ENCODE measurements around the gene ITIH1. TPM values are rescaled to one million over a fixed set of nuclear protein-coding genes. Genes with fewer than 3 reads are reported as not detected.

The ITIH1 gene
- total and polyA plus RNA-seq, 12 donors: 0.13 TPM; not detected in 11

GRCh38 chr3:52733256-52733891 lies 44.0 kb upstream of the ITIH1 start:
- Histone ChIP-seq H3K4me3 (no peak overlapping the region), H3K27ac (no peak overlapping the region), H3K9me3 (peaks cover 0 to 31% (median 6%) of the 10 kb centered on the region in 11 donors), H3K27me3 (no peaks in the 10 kb centered on the region), H3K36me3 (peaks cover 0 to 100% (median 44%) of the 10 kb centered on the region in 9 donors), H3K4me1 (peaks cover 0 to 8% (median 0%) of the 10 kb centered on the region in 9 donors)
- DNase-seq: no peak
- 87 to 98% methylated on average over 10 of the region's 10 CpGs for WGBS, 2 donors
- TF ChIP-seq, protein P1, sequence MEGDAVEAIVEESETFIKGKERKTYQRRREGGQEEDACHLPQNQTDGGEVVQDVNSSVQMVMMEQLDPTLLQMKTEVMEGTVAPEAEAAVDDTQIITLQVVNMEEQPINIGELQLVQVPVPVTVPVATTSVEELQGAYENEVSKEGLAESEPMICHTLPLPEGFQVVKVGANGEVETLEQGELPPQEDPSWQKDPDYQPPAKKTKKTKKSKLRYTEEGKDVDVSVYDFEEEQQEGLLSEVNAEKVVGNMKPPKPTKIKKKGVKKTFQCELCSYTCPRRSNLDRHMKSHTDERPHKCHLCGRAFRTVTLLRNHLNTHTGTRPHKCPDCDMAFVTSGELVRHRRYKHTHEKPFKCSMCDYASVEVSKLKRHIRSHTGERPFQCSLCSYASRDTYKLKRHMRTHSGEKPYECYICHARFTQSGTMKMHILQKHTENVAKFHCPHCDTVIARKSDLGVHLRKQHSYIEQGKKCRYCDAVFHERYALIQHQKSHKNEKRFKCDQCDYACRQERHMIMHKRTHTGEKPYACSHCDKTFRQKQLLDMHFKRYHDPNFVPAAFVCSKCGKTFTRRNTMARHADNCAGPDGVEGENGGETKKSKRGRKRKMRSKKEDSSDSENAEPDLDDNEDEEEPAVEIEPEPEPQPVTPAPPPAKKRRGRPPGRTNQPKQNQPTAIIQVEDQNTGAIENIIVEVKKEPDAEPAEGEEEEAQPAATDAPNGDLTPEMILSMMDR (IDR thresholded peaks at IDR 0.05): no peak
- intact Hi-C loops (cut with DNase I): no loop called here
- no peak for ATAC-seq

- Histone ChIP-seq H3K27me3 (no peaks in the 10 kb centered on the region), H3K27ac (no peak overlapping the region), H3K9me3 (no peaks in the 10 kb centered on the region), H3K4me3 (no peak overlapping the region), H3K4me1 (no peaks in the 10 kb centered on the region), H3K36me3 (peaks cover 0 to 100% (median 73%) of the 10 kb centered on the region in 9 donors)
- whole genome bisulfite sequencing, 2 donors: 87 to 92% methylated on average over 1 of the region's 1 CpG
- intact Hi-C loops (cut with DNase I): loop anchor here in 8 of 10 donors (2.0 to 10.0 kb wide), 6 partner anchors 185 to 335 kb away; no protein-coding TSS in a partner anchor
- TF ChIP-seq, protein P1 (IDR thresholded peaks at IDR 0.05): no peak
- ATAC-seq (no peak), DNase-seq (no peak)
Measured at GRCh38 chr3:52739730-52740129, 37.7 kb upstream of the ITIH1 start.

DNA sequence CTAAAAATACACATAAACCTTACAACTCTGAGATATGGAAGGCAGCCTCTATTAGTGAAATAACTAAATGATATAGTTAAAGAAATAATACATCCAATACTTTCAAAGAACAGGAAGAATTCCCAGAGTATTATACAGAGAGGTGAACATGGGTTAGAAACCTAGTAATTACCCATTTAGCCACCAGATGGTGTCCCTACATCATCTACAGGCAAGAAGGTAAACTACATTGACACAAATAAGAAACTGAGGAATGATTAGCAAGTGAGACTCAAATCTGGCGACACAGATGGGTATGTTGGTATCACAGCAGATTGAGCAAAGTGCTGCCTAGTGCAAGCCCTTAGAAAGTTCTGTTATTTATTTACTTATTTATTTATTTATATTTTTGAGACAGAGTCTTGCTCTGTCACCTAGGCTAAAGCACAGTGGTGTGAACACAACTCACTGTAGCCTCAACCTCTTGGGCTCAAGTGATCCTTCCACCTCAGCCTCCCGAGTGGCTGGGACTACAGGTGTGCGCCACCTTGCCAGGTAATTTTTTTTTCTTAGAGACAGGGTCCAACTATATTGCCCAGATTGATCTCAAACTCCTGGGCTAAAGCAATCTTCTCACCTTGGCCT lies 34.9 kb upstream of the ITIH1 start:
- H3K36me3 ChIP-seq: peaks cover 0 to 100% (median 73%) of the 10 kb centered on the region in 9 donors
- ATAC-seq: peak in 1 of 8 donors; percentile 42
- intact Hi-C loops (cut with DNase I): loop anchor here in 8 of 10 donors (1.0 to 10.0 kb wide), 6 partner anchors 182 to 332 kb away; no protein-coding TSS in a partner anchor

DNA sequence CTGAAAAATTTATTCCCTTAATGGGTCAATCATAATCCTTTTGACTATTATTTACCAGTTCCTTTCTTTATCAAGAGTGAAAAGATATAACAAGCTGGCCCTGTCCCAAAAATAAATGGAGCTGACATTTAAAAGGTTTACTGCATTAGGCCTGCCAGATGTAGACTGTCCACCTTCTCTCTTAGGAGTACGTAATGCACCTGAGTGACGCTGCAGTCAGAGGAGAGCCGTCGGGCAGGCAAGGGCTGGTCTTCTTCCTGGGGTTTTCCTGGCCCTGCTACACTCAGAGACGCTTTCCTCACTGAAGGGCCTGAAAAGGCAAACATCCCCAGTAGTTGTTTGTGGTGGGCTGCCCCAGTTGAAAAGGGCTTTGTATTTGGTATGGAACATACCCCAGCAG lies 34.2 kb upstream of the ITIH1 start:
- intact Hi-C loops (cut with DNase I): loop anchor here in 8 of 10 donors (5.0 to 10.0 kb wide), 5 partner anchors 182 to 332 kb away; no protein-coding TSS in a partner anchor

More for the DNA sequence above, 34.9 kb upstream of the ITIH1 start:
- Histone ChIP-seq H3K4me1 (no peaks in the 10 kb centered on the region), H3K27me3 (no peaks in the 10 kb centered on the region), H3K4me3 (no peak overlapping the region), H3K9me3 (no peaks in the 10 kb centered on the region), H3K27ac (no peak overlapping the region)
- DNase-seq: no peak
- WGBS, 2 donors: 90 to 94% methylated on average over 3 of the region's 3 CpGs
- TF ChIP-seq, protein P1 (IDR thresholded peaks at IDR 0.05): peak; percentile 35 to 71 (median 60)

More for the DNA sequence above, 34.2 kb upstream of the ITIH1 start:
- ATAC-seq: no peak
- Histone ChIP-seq H3K4me1 (no peaks in the 10 kb centered on the region), H3K27me3 (no peaks in the 10 kb centered on the region), H3K4me3 (no peak overlapping the region), H3K9me3 (no peaks in the 10 kb centered on the region), H3K36me3 (peaks cover 0 to 100% (median 71%) of the 10 kb centered on the region in 9 donors), H3K27ac (no peak overlapping the region)
- WGBS, 2 donors: 93 to 95% methylated on average over 5 of the region's 5 CpGs
- DNase-seq: no peak
- TF ChIP-seq, protein P1 (IDR thresholded peaks at IDR 0.05): no peak

Measured in heart right ventricle (tissue), 16 donors.